Fibroblast of lung (primary cell): ENCODE results near the gene MYD88. TPM values are rescaled to one million over a fixed set of nuclear protein-coding genes. Genes with fewer than 3 reads are reported as not detected.

Experiments used
- DNase-seq, 2 donors: peaks; one replicate each; pipeline versions ENCODE4 v3.0.0 to v3.0.0-alpha.2; 2010; ENCODE audit warnings: low read depth in 2 of 2
- H2AFZ ChIP-seq: 2 replicates; pipeline ENCODE4 v1.5.1; 2012; ENCODE audit warnings: low read length, control low read depth, inconsistent platforms
- H3K27ac ChIP-seq: 2 replicates; pipeline ENCODE4 v1.5.1; 2011; ENCODE audit warnings: low read length, control low read depth; ENCODE audit not compliant: insufficient read depth
- H3K27me3 ChIP-seq: 2 replicates; pipeline ENCODE4 v1.5.1; 2011; ENCODE audit warnings: mild to moderate bottlenecking, low read length; ENCODE audit not compliant: control insufficient read depth, insufficient read depth
- H3K36me3 ChIP-seq: 2 replicates; pipeline ENCODE4 v1.5.1; 2011; ENCODE audit warnings: low read length; ENCODE audit not compliant: control insufficient read depth, insufficient read depth
- H3K4me1 ChIP-seq: 2 replicates; pipeline ENCODE4 v1.5.1; 2011; ENCODE audit warnings: low read length; ENCODE audit not compliant: control insufficient read depth, insufficient read depth; ENCODE audit errors: extremely low read depth
- H3K4me2 ChIP-seq: 2 replicates; pipeline ENCODE4 v1.5.1; 2011; ENCODE audit warnings: low read length, control low read depth; ENCODE audit not compliant: insufficient read depth; ENCODE audit errors: extremely low read depth
- H3K4me3 ChIP-seq, 4 experiments: fragments of 200-600 bp in 1 of 4; sonication (generic) in 1 of 4; replicated peaks in 1 of 4; 2 replicates each; pipeline ENCODE4 v1.5.1; 2011 to 2016; ENCODE audit warnings: low read length in 4 of 4, low read depth in 3 of 4, mild to moderate bottlenecking in 3 of 4, control low read depth in 2 of 4, inconsistent platforms in 1 of 4, mixed read lengths in 1 of 4; ENCODE audit not compliant: insufficient read depth in 1 of 4; ENCODE audit errors: control extremely low read depth in 1 of 4
- H3K79me2 ChIP-seq: 2 replicates; pipeline ENCODE4 v1.5.1; 2012; ENCODE audit warnings: mild to moderate bottlenecking, low read length, inconsistent platforms; ENCODE audit not compliant: control insufficient read depth, insufficient read depth
- H3K9ac ChIP-seq: 2 replicates; pipeline ENCODE4 v1.5.1; 2011; ENCODE audit warnings: mild to moderate bottlenecking, low read length, control low read depth; ENCODE audit not compliant: insufficient read depth
- H3K9me3 ChIP-seq: 2 replicates; pipeline ENCODE4 v1.5.1; 2012; ENCODE audit warnings: low read depth, low read length; ENCODE audit not compliant: control insufficient read depth, insufficient read depth
- H4K20me1 ChIP-seq: 2 replicates; pipeline ENCODE4 v1.5.1; 2011; ENCODE audit warnings: low read length; ENCODE audit not compliant: control insufficient read depth, insufficient read depth; ENCODE audit errors: extremely low read depth
- CTCF ChIP-seq, 2 donors: IDR thresholded peaks in 1 of 2; conservative IDR thresholded peaks in 1 of 2; 1 replicate in 1 of 2; 2 replicates in 1 of 2; pipeline ENCODE4 v1.5.1; 2011 to 2012; ENCODE audit warnings: low read length in 2 of 2, control low read depth in 1 of 2, inconsistent platforms in 1 of 2, low read depth in 1 of 2, mild to moderate bottlenecking in 1 of 2
- EZH2 ChIP-seq: IDR thresholded peaks from 2 replicates; pipeline ENCODE4 v1.5.1; 2012; ENCODE audit warnings: low read length, control low read depth, mild to moderate bottlenecking; ENCODE audit errors: missing control alignments
- polyA plus RNA-seq, 2 donors: library from polyadenylated mRNA; depleted of rRNA in 1 of 2; stranded (reverse) in 1 of 2; unstranded in 1 of 2; fragments of >200 nt; gene quantifications; 2 replicates each; pipeline ENCODE4 v1.2.1, GENCODE V29; 2011 to 2012; ENCODE audit warnings: missing spikeins in 1 of 2
- total RNA-seq: library from RNA; depleted of rRNA; stranded (reverse); fragments of >200 nt; gene quantifications from 2 replicates; pipeline ENCODE4 v1.2.1, GENCODE V29; 2014

Gene MYD88
- total and polyA plus RNA-seq, 2 donors (not counting 1 experiment from before 2014, with no cell fraction given): 12.1 to 22.1 TPM

- Histone ChIP-seq H3K4me3 (no peak overlapping the region), H3K27me3 (no peaks in the 10 kb centered on the region), H3K79me2 (no peaks in the 10 kb centered on the region), H4K20me1 (no peaks in the 10 kb centered on the region), H3K4me2 (no peak overlapping the region), H3K27ac (no peak overlapping the region), H3K4me1 (no peaks in the 10 kb centered on the region), H3K36me3 (no peaks in the 10 kb centered on the region), H3K9ac (no peak overlapping the region), H2AFZ (no peak overlapping the region), H3K9me3 (no peaks in the 10 kb centered on the region)
- DNase-seq: no peak
- TF ChIP-seq EZH2 (no peak), CTCF (conservative IDR thresholded peaks at IDR 0.05 in 1 of 2, IDR thresholded peaks at IDR 0.05 in 1 of 2; ENCODE audit: low read depth in 1 of 2, low read length in 2 of 2) (no peak)
Observed at GRCh38 chr3:38147421-38147820, 9.0 kb downstream of the MYD88 start.

GRCh38 chr3:38148311-38148882, 9.9 kb downstream of the MYD88 start:
- Histone ChIP-seq H3K9me3 (no peaks in the 10 kb centered on the region), H3K4me2 (no peak overlapping the region), H3K4me1 (no peaks in the 10 kb centered on the region), H3K4me3 (no peak overlapping the region), H4K20me1 (no peaks in the 10 kb centered on the region), H3K9ac (no peak overlapping the region), H3K36me3 (no peaks in the 10 kb centered on the region), H3K27me3 (no peaks in the 10 kb centered on the region), H3K79me2 (no peaks in the 10 kb centered on the region), H3K27ac (no peak overlapping the region), H2AFZ (no peak overlapping the region)
- DNase-seq: no peak
- TF ChIP-seq CTCF (conservative IDR thresholded peaks at IDR 0.05 in 1 of 2, IDR thresholded peaks at IDR 0.05 in 1 of 2; ENCODE audit: low read depth in 1 of 2, low read length in 2 of 2): no peak
- no peak for TF ChIP-seq EZH2

GRCh38 chr3:38149708-38150107, 11.2 kb downstream of the MYD88 start:
- Histone ChIP-seq H2AFZ (no peak overlapping the region), H3K79me2 (no peaks in the 10 kb centered on the region), H3K9ac (no peak overlapping the region), H3K4me1 (no peaks in the 10 kb centered on the region), H3K27me3 (no peaks in the 10 kb centered on the region), H3K4me3 (no peak overlapping the region), H3K27ac (no peak overlapping the region), H3K36me3 (no peaks in the 10 kb centered on the region), H3K4me2 (no peak overlapping the region), H3K9me3 (no peaks in the 10 kb centered on the region), H4K20me1 (no peaks in the 10 kb centered on the region)
- no peak for DNase-seq
- TF ChIP-seq EZH2: no peak
- no peak for TF ChIP-seq CTCF (conservative IDR thresholded peaks at IDR 0.05 in 1 of 2, IDR thresholded peaks at IDR 0.05 in 1 of 2; ENCODE audit: low read depth in 1 of 2, low read length in 2 of 2)
